Ishikawa (cell line): Measurements from ENCODE around the gene JMJD8.

ENCODE experiments used
- EGR1 ChIP-seq: IDR thresholded peaks from 2 replicates; pipeline ENCODE4 v1.6.1; 2012
- EP300 ChIP-seq: IDR thresholded peaks from 2 replicates; pipeline ENCODE4 v1.6.1; 2012; ENCODE audit warnings: borderline replicate concordance
- FOXM1 ChIP-seq: IDR thresholded peaks from 2 replicates; pipeline ENCODE4 v1.6.1; 2012; ENCODE audit warnings: low read depth, borderline replicate concordance
- NFIC ChIP-seq: IDR thresholded peaks from 2 replicates; pipeline ENCODE4 v1.6.1; 2012
- TAF1 ChIP-seq: IDR thresholded peaks from 2 replicates; pipeline ENCODE4 v1.6.1; 2012; ENCODE audit warnings: low read depth, mild to moderate bottlenecking
- TCF12 ChIP-seq: IDR thresholded peaks from 2 replicates; pipeline ENCODE4 v1.6.1; 2012; ENCODE audit warnings: low read depth
- TF ChIP-seq, protein P1 (sequence below): IDR thresholded peaks from 2 replicates; pipeline ENCODE4 v1.6.1; 2012
- TF ChIP-seq, protein P2 (sequence below): IDR thresholded peaks from 2 replicates; pipeline ENCODE4 v1.6.1; 2012
- TF ChIP-seq, protein P3 (sequence below): IDR thresholded peaks from 2 replicates; pipeline ENCODE4 v1.6.1; 2012; ENCODE audit warnings: low read depth, mild to moderate bottlenecking

DNA sequence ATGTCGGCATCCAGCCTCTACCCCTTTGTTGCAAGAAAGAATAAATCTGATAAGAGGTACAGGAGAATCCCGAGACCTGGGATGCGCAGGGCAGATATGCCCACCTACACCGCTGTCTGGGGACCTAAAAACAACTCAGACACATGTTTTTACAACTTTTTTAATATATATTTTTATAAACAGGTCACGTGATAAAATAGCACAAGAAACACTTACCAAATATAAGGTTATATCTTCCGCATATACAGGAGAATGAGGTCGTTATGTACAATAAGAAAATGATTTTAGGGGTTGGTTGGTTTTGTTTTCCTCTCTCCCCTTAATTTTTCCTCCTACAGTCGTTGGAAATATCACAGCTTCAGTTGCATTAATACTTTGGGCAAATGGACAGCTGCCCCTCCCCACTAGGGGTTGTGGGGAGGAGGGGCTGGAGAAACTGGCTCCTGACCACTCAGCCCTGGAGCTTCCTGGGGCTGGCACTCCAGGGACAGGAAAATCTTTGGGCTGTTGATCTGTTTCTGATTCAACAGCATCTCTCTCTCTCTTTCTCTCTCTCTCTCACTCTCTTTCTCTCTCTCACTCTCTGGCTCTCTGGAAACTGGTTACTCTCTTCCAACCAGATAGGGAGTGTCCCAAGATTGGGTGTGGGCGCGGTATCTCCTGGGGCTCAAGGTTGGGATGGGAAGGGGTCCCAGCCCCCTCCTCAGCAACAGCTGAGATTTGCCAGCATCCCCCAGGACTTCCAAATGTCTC, 8.4 kb upstream of the JMJD8 start:
- TF ChIP-seq TAF1 (no peak), TCF12 (no peak), FOXM1 (no peak), EGR1 (no peak), EP300 (no peak), NFIC (no peak)
- TF ChIP-seq, protein P1, sequence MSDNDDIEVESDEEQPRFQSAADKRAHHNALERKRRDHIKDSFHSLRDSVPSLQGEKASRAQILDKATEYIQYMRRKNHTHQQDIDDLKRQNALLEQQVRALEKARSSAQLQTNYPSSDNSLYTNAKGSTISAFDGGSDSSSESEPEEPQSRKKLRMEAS: no peak
- TF ChIP-seq, protein P2, sequence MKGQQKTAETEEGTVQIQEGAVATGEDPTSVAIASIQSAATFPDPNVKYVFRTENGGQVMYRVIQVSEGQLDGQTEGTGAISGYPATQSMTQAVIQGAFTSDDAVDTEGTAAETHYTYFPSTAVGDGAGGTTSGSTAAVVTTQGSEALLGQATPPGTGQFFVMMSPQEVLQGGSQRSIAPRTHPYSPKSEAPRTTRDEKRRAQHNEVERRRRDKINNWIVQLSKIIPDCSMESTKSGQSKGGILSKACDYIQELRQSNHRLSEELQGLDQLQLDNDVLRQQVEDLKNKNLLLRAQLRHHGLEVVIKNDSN: no peak
- TF ChIP-seq, protein P3, sequence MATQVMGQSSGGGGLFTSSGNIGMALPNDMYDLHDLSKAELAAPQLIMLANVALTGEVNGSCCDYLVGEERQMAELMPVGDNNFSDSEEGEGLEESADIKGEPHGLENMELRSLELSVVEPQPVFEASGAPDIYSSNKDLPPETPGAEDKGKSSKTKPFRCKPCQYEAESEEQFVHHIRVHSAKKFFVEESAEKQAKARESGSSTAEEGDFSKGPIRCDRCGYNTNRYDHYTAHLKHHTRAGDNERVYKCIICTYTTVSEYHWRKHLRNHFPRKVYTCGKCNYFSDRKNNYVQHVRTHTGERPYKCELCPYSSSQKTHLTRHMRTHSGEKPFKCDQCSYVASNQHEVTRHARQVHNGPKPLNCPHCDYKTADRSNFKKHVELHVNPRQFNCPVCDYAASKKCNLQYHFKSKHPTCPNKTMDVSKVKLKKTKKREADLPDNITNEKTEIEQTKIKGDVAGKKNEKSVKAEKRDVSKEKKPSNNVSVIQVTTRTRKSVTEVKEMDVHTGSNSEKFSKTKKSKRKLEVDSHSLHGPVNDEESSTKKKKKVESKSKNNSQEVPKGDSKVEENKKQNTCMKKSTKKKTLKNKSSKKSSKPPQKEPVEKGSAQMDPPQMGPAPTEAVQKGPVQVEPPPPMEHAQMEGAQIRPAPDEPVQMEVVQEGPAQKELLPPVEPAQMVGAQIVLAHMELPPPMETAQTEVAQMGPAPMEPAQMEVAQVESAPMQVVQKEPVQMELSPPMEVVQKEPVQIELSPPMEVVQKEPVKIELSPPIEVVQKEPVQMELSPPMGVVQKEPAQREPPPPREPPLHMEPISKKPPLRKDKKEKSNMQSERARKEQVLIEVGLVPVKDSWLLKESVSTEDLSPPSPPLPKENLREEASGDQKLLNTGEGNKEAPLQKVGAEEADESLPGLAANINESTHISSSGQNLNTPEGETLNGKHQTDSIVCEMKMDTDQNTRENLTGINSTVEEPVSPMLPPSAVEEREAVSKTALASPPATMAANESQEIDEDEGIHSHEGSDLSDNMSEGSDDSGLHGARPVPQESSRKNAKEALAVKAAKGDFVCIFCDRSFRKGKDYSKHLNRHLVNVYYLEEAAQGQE: no peak
